NCI-H69 (cell line): ENCODE data around the gene CA10.
A peak's percentile ranks its signal among the peaks of the same experiment; 100 is the strongest.

Experiments used
- DNase-seq: peaks from one replicate; lab custom pipeline; 2025; lab: John Stamatoyannopoulos, UW

The CA10 gene

GRCh38 chr17:52147431-52147830 is 11.1 kb downstream of the CA10 start:
- no peak for DNase-seq

GRCh38 chr17:52145476-52145875 is 13.0 kb downstream of the CA10 start:
- no peak for DNase-seq

- no peak for DNase-seq
Observed at GRCh38 chr17:52143542-52143941, 15.0 kb downstream of the CA10 start.

GRCh38 chr17:52140601-52141000 is 17.9 kb downstream of the CA10 start:
- DNase-seq: no peak

- DNase-seq: no peak
Observed at GRCh38 chr17:52138752-52139151, 19.8 kb downstream of the CA10 start.

- DNase-seq: no peak
Observed at GRCh38 chr17:52138350-52138749, 20.2 kb downstream of the CA10 start.

GRCh38 chr17:52136166-52136565 is 22.3 kb downstream of the CA10 start:
- DNase-seq: peak; percentile 10

GRCh38 chr17:52134641-52135040 is 23.9 kb downstream of the CA10 start:
- no peak for DNase-seq

- DNase-seq: no peak
Observed at GRCh38 chr17:52128721-52129120, 29.8 kb downstream of the CA10 start.

- DNase-seq: no peak
Observed at GRCh38 chr17:52124993-52125392, 33.5 kb downstream of the CA10 start.

GRCh38 chr17:52124561-52124960 is 34.0 kb downstream of the CA10 start:
- no peak for DNase-seq

GRCh38 chr17:52120465-52120864 is 38.0 kb downstream of the CA10 start:
- no peak for DNase-seq

- DNase-seq: no peak
Observed at GRCh38 chr17:52110923-52111581, 47.5 kb downstream of the CA10 start.

GRCh38 chr17:52106638-52107261 is 51.8 kb downstream of the CA10 start:
- DNase-seq: peak; percentile 50

GRCh38 chr17:52106072-52106471 is 52.4 kb downstream of the CA10 start:
- DNase-seq: no peak

GRCh38 chr17:52105591-52105990 is 52.9 kb downstream of the CA10 start:
- no peak for DNase-seq

GRCh38 chr17:52096056-52096455 is 62.5 kb downstream of the CA10 start:
- DNase-seq: no peak

- DNase-seq: no peak
Observed at GRCh38 chr17:52084176-52084575, 74.3 kb downstream of the CA10 start.

GRCh38 chr17:52079496-52079895 is 79.0 kb downstream of the CA10 start:
- no peak for DNase-seq

GRCh38 chr17:52071712-52072111 is 86.8 kb downstream of the CA10 start:
- DNase-seq: no peak

- no peak for DNase-seq
Observed at GRCh38 chr17:52064791-52065211, 93.7 kb downstream of the CA10 start.

GRCh38 chr17:52049496-52049895 is 109.0 kb downstream of the CA10 start:
- no peak for DNase-seq

GRCh38 chr17:52049051-52049450 is 109.5 kb downstream of the CA10 start:
- DNase-seq: no peak
